HG03342 (cell line): ENCODE measurements around the gene TADA1.

Experiments used
- ATAC-seq: cut with Tn5 transposase; IDR thresholded peaks from one replicate; pipeline ENCODE4 v1.9.1; 2021; ENCODE audit warnings: mild to moderate bottlenecking, moderate library complexity; ENCODE audit not compliant: unreplicated experiment

The TADA1 gene

GRCh38 chr1:166875734-166876539 is at the start of gene TADA1:
Gene TADA1, minus strand, starts transcription at chr1:166876264. Its CDS starts 31 bp downstream, at chr1:166876233.
- peak; percentile 91 for ATAC-seq

- peak; percentile 80 for ATAC-seq
These were observed 48.9 kb upstream of the TADA1 start for GRCh38 chr1:166924823-166925541.

GRCh38 chr1:166920561-166921475 is 44.8 kb upstream of the TADA1 start:
- no peak for ATAC-seq

- ATAC-seq = no peak
These were observed 42.9 kb upstream of the TADA1 start for GRCh38 chr1:166918956-166919316.

- no peak for ATAC-seq
These were observed 42.3 kb upstream of the TADA1 start for GRCh38 chr1:166918088-166918955.

- ATAC-seq = no peak
These were observed 39.9 kb upstream of the TADA1 start for GRCh38 chr1:166915941-166916340.

GRCh38 chr1:166915042-166915441 is 39.0 kb upstream of the TADA1 start:
- ATAC-seq = no peak

GRCh38 chr1:166914111-166914510 is 38.0 kb upstream of the TADA1 start:
- ATAC-seq = no peak

GRCh38 chr1:166911624-166912023 is 35.6 kb upstream of the TADA1 start:
- ATAC-seq = no peak

- ATAC-seq = peak; percentile 93
These were observed 34.4 kb upstream of the TADA1 start for GRCh38 chr1:166910396-166910994.

- ATAC-seq = no peak
These were observed 32.9 kb upstream of the TADA1 start for GRCh38 chr1:166908942-166909341.

GRCh38 chr1:166907763-166908162 is 31.7 kb upstream of the TADA1 start:
- peak; percentile 70 for ATAC-seq

- no peak for ATAC-seq
These were observed 31.0 kb upstream of the TADA1 start for GRCh38 chr1:166907051-166907450.

- ATAC-seq = no peak
These were observed 30.6 kb upstream of the TADA1 start for GRCh38 chr1:166906647-166907046.

- no peak for ATAC-seq
These were observed 29.8 kb upstream of the TADA1 start for GRCh38 chr1:166905900-166906299.

- ATAC-seq = no peak
These were observed 29.1 kb upstream of the TADA1 start for GRCh38 chr1:166905136-166905535.

GRCh38 chr1:166903232-166903631 is 27.2 kb upstream of the TADA1 start:
- ATAC-seq = no peak

GRCh38 chr1:166902279-166902678 is 26.2 kb upstream of the TADA1 start:
- no peak for ATAC-seq

GRCh38 chr1:166900987-166901386 is 24.9 kb upstream of the TADA1 start:
- ATAC-seq = no peak

- no peak for ATAC-seq
These were observed 23.7 kb upstream of the TADA1 start for GRCh38 chr1:166899769-166900168.
